A172 (cell line): ENCODE data around the gene LRRC59. TPM values are rescaled to one million over a fixed set of nuclear protein-coding genes. Genes with fewer than 3 reads are reported as not detected.

Source experiments
- DNase-seq: peaks from one replicate; pipeline ENCODE4 v3.0.0-alpha.2; 2015; ENCODE audit warnings: low spot score
- total RNA-seq: library from RNA; depleted of rRNA; stranded (reverse); fragments of >200 nt; shearing (Covaris generic); gene quantifications from 2 replicates; pipeline ENCODE4 v1.2.3, GENCODE V29; 2014

Gene LRRC59
- total RNA-seq, 1 experiment from 2014 or later, result 259 TPM

DNA sequence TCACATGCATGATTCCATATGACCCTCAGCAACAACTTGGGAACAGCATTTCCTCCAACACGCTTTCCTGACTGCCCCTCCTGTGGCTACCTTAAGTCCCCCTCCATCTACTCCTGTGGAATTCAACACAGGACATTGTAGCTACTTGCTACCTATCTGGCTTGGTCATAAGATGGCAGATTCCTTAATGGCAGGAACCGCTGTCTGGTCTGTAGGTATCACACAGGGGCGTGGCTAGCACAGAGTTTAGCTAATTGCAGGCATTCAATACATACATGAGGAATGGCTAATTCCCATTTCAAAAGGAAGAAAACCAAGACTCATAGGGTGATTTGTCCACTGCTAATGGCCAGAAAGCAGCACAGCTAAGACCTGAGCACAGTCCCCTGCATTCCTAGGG, 8.6 kb downstream of the LRRC59 start:
- no peak for DNase-seq

DNA sequence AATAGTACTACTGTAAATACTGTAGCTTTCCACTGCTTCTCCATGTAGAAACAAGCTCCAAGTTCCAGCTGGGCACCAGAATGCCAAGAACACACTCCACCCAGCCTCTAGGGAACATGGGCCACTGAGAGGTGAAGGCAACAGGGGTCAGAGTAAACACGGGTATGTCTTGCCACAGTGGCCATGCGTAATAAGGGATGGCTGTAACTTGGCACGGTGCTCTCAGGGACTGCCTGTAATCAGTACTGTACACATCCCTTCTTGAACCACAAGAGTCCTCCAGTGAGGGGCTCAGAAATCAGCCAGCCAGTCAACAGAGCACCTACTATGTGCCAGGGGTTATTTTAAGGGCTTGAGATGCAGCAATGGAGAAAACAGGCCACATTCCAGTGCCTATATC, 10.8 kb downstream of the LRRC59 start:
- DNase-seq, result no peak

DNA sequence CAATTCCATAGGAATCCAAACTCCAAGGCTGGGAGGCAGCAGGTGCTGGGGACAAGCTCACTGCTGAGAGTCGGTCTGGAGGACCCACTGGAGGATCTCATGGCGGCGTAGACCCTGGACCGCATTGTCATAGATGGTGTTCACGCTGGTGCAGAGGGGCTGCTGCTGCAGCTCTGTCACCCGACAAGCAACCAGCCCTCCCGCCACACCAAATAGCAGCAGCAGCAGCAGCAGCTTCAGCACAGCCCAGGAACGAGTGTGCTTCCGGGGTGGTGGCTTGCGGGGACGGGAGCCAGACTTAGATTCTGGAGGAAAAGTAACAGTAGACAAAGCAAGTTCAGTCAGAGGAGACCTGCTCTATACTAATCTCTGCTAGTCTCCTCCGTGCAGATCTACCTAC, 14.4 kb downstream of the LRRC59 start:
- no peak for DNase-seq

DNA sequence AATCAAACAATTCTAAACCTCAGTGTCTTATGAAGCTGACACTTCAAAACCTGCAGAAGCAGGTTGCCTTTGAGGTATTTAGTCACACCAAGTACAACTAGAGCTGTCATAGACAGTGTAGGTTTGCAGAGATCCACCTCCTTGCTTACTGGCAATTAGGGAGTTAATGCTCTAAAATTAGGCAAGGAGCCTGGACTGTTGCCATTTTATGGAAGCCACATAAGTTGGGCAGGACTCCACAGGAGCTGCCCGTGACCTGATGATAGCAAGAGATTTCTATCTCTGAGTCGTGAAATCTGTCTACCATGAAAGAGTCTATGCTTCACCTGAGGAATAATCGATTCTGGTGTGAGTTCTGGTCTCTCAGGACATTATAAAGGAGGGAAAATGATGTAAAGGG, 15.4 kb downstream of the LRRC59 start:
- no peak for DNase-seq

DNA sequence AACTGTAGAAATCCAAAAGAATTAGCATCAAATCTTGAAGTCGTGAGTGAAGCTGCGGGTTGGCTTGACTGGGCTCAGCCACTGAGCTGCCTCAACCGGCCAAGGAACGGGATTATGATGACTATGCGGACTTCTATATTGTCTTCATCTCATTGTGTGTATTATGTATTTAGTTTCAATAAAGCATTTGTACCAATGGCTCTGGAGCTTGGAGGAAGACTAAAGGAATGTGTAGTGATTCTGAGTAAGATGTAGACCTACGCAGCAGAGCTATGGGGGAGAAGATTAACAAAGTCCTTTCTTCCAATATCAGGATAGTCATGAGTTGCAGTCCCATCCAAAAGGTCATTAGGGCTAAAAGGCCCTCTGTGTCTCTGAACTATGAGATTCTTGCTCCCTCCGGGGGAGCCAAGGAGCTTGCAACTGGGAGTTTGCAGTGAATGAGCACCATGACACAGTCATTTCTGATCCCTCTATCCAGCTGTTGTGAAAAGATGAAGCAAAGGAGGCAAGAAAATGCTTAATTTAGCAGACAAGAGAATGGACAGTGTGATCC, 16.0 kb downstream of the LRRC59 start:
- DNase-seq, result no peak

DNA sequence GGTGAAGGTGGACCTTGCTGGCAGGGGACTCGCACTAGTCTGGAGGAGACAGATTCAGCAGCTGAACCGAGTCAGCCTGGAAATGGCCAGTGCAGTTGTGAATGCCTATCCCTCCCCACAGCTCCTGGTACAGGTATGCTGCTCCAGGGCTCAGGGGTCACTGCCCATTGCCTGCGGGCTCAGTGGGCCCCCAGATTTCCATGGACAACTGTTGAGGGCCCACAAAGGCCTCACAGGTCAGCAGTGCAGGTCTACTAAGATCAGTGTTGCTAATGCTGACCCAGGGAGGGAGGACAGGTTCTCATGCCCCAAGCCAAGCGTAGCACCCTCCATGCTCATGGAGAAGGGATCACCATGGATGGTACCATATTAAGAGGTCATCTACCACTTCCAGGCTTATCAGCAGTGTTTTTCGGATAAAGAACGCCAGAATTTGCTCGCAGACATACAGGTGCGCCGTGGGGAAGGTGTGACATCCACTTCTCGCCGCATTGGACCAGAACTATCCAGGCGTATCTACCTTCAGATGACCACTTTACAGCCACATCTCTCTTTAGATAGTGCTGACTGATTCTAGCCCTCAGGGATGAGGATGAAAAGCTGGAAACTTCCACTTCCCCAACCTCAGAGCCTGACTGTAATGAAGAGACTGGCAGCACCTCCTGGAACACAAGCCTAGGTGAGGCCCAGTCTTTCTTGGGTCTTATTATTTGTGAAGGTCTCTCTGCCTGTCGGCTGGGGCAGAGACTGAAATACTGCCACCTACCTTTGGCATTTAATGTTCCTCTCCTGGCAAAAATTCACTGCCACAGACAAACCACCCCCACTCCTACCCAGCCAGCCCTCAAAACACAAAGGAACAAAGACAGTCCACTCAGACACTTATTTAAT, 16.7 kb downstream of the LRRC59 start:
- no peak for DNase-seq

DNA sequence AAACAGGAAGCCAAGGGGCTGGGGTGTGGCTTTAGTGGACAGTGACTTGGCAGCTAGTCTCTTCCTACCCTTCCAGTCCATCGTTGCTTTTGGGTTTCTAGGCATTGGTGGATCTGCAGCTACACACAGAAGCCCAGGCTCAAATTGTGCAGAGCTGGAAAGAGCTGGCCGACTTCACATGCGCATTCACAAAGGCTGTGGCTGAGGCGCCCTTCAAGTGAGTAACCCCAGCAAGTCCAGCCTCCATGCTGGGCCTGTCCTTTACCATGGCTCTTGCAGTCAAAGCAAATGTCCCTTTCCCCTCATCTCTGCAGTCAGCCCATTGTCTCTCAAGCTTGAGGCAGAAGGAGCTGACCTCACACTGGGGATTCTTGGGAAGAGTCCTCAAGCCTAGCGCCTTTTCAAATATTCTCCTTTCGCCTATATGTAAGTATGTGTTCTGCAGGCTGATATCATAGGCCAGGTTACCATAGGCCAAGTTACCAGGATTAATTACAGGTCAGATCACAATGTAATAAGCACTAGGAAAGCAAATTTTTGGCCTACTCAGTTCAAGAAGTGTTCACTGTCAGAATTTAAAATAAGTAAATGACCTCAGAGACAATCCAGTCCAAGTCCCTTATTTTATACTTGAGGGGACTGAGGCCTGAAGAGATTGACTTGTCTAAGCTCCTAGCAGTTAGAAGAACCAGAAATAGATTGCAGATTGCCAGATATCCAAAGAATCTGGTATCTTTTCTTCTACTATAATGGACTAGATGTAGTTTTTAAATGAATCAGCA, 17.8 kb downstream of the LRRC59 start:
- DNase-seq, result no peak

DNA sequence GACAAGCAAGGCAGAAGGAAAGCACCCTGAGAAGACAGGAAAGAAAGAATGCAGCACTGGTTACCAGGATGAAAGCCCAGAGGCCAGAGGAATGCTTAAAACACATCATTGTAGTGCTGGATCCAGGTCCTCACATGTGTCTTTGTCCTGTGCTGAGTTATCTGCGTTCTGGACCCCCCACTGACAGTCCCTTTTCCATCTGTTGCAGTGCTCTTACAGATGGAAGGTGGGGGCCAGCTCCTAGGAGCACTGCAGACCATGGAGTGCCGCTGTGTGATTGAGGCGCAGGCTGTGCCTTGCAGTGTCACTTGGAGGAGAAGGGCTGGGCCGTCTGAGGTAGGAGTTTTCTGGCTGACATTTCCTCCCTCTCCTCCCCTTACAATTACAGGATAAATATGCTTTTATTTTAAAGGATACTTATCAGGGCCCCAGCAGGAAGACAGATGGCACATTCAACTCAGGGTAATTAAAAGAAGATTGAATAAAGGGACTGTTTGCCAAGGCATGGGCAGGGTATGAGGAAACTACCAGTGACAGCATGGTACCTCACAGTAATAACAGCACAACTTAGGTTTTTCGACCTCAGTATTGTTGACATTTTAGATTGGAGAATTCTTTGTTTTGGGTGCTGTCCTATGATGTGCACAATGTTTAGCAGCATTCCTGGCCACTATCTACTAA, 21.3 kb downstream of the LRRC59 start:
- no peak for DNase-seq

DNA sequence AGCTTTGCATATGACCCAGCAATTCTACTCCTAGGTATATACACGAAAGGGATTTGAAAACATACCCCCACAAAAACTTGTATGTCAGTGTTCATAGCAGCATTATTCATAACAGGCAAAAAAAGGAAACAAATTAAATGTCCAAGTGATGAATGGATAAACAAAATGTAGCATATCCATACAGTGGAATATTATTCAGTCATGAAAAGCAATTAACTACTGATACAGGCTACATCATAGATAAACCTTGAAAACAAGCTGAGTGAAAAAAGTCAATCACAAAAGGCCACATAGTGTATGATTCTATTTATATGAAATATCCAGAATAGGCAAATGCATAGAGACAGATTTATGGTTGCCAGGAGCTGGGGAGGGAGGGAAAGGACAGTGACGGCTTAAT, 23.6 kb downstream of the LRRC59 start:
- DNase-seq, result no peak

DNA sequence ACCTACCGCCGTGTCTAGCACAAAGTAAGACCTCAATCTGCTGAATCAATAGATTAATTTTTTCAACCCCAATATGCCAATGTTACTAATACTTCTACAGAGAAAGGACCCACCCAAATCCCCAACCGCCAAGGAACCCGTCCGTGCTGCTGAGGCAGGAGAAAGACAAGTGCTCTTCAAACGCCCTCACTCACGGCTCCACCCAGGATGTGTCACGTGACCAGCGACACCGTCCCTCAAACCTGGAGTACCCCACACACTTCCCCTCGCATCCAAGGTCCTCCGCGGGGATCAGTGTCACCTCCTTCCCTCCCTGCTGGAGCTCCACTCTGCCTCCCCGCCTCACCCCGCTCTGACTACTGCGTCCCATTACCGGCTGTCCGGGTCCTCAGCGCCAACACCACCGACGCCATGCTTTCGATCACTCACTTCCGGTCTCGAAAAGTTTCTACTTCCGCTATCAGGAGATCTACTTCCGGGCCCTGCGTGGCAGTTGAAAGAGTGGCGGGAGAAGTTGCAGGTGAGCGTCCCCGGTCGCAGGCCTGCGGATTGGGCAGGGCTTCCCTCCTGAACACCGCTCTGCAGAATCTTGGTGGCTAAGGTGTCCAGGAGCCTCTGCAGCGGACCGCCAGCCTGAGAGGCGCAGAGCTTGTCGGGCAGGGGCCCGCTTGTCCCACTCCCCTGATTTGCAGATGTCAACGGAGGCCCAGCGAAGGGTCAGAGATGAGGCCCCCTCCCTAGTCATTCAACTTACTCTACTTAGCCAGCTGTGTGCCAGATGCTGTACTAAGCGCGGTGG, 24.4 kb downstream of the LRRC59 start, which contains the start of the genes EME1 and MRPL27:
EME1 (plus strand) TSS at position 472 of the 799 bp plus-strand sequence. CDS start 1,980 bp downstream, outside the sequence.
MRPL27 (minus strand) TSS at position 427 of the 799 bp plus-strand sequence; CDS start at position 413, 14 bp downstream.
- peak; percentile 91 for DNase-seq

DNA sequence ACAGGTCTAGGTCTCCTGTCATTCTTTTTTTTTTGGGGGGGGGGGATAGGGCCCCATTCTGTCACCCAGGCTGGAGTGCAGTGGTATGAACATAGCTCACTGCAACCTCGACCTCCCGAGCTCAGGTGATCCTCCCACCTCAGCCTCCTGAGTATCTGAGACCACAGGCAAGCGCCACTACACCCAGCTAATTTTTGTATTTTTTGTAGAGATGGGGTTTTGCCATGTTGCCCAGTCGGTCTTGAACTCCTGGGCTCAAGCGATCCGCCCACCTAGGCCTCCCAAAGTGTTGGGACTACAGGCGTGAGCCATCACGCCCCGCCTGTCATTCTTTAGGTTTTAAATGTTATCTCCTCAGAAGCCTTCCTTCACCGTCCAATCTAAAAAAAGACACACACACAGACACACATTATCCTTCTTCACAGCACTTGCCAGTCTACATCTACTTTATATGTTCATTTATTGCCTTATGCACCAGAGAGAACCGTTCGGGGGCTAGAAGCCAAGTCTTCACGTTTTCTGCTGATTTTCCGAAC, 25.0 kb downstream of the LRRC59 start:
- no peak for DNase-seq

DNA sequence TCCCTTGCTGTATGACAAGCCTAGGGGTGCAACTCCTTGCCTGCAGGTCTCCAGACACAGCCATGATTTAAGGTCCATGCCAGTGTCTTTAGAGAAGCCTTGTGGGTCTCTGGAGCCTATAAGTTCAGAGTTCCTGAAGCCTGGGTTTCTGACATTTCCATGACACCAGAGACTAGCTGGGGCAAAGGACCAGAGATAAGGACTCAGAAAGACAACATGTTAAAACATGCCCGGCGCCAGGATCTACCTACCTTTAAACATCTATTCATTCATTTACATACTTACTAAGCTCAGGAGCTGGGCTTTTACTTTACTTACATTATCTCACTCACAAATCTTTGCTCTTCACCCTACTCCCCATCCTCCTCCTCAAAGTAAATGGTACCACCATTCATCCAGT, 25.8 kb downstream of the LRRC59 start:
- DNase-seq, result no peak

DNA sequence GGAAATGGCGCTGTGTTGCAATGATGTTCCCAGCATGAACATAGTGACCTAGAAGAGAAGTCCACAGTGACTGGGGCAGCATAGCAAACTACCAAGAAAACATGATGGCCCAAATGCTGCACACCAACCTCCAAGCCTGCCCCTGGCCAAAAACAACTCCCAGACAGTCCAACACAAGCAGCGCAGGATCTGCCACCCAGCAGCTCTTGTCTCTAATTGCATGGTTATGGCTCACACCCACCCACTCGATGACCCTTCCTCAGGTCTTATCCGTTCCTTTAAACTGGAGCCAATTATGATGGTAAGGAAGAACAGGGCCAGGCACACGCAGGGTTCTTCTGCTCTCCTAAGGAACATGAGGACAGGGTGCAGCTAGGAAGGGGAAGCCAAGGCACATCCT, 27.3 kb downstream of the LRRC59 start:
- DNase-seq, result no peak

DNA sequence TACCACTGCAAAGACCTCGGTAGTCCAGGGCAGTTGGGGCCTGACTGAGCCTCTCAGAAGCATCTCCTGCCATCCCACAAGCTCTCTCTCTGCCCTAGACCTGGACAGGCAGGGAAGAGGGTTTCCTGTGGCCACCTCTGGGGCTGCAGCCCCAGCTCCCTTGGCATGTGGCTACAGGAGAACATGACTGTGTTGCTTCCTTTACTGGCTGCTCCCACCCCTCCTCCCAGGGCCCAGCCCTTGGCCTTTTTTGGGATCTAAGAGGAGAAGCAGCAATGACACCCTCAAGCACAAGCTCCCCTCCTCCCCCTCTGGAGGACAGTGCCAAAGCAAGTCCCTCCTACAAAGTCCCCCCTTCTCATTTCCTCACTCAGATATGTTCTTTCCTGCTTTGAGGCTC, 29.9 kb downstream of the LRRC59 start:
- DNase-seq, result no peak

DNA sequence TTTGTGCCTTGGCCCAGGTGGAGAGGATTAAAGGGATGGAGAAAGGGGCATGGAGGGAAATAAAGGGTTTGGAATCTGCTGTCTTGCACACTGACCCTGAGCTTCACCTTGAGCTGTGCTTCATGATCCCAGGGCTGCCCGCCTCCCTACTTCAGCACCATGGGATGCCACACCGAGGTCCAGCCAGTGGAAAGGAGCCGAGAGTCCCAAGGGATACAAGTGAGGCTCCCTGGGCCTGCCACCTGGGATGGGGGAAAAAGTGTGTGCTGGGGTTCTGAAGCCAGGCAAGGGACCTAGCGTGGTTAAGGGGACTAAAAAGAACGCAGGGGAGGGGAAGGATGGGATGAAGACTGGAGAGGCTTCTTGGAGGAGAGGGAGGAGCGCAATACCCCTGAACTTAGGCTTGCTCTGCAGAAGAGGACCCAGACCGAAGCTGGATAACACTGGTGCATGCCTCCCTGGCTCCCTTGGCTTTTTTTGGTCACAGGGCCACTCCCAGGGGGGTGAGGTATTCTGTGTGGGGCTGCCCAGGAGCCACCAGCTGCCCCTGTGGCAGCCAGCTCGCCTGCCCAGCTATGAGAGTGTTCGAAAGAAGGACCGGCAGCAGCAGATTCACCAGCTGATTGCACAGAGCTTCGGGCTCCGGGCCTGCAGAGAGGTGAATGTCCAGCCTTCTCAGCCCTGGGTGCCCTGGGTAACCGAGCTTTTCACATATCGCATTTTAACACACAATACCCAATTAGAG, 31.5 kb downstream of the LRRC59 start:
- no peak for DNase-seq

DNA sequence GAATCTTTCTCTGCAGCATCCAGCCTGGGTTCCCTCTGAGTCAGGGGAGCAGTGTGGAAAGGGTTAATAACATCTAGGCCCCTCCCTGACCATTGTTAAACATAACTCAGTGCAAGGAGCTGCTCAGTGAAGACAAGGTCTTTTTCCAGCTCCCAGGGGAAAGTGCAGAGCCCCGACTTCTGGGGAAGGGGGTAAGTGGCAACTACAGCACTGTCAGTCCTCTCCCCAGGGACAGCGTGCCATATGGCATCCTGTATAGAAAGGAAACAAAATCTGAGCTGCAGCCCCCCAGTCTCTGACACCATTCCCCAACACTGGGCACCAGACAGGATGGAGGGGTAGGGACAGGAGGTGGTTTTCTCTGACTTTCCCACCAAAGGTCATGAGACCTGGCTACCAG, 32.2 kb downstream of the LRRC59 start:
- DNase-seq, result no peak

DNA sequence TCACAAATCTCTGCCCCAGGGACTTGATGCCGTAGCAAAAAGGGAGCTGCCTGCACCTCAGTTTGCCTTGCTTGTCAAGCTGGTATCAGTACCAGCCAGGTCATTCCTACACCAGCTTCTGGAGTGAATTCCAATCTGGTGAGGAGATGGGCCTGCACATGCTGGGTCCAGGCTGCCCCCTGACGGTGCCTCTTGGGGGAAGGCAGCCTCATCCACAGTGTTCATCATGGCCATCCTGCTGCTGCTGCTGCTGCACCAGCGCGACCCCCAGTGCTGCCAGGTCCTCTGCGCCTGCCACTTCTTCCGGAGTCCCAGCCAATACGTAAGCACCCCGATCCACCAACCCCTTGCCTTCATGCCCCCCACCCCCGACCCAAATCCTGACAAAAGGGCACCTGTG, 32.6 kb downstream of the LRRC59 start:
- no peak for DNase-seq

DNA sequence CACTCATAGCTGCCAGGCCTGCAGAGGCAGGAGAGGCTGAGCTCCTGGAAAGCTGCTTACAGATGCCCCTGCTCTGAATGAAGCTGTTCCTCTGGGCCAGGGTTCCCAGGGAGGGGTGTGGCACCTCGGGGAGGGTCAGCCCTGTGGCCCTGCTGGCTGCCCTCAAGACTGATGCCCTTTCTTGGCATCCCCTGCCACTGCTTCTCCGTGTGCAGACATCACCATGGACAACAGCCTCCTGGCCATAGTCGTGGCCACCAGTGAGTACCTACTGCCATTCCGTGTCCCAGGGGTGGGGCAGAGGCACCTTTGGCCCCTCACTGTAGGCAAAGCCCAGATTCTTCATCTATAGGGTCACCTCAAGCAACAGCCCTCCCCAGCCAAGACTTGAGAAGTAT, 33.3 kb downstream of the LRRC59 start:
- no peak for DNase-seq

DNA sequence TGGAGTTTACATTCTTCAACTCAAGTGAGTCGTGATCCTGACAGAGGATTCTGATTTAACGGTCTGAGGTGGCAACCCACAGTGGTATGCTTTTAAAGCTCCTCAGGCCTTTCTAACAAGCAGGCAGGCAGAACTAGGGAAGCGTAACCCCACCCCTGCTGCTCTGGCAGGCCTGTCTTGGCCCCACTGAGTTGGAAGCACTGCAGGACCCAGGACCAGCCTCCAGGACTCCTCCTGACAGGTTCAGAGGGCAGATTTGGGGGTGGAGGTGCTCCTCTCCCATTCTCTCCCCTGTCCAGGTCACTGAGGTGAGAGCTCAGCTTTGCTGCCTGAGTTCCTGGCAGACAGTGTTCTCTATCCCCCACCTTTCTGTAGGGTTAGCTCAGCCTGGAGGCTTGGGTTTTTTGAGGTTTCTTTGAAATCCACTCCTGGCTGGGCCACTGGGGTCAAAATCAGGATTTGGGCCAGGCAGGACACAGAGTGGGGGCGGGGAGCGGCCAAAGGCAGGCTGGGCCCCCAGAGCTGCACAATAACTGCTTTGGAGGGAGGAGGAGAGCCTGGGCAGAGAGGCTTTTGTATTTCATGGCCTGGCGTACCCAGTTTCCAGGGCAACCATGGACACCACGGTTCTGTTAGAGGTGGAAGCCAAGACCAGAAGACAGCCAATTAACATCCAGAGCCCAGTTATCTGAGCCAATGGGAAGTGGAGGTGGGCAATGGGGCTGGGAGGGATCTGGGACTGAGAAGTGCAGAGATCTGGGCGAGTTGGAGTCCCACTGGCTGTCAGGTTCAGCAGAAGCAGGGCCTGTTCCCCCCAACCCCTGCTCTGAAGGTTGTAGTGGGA, 33.9 kb downstream of the LRRC59 start:
- DNase-seq, result no peak
